Osteoblast (primary cell): ENCODE results near the gene IL37. TPM values are rescaled to one million over a fixed set of nuclear protein-coding genes. Genes with fewer than 3 reads are reported as not detected.

ENCODE experiments used
- DNase-seq: peaks from one replicate; pipeline ENCODE4 v3.0.0; 2011; ENCODE audit warnings: low spot score, mixed read lengths; ENCODE audit not compliant: insufficient read length; ENCODE audit errors: missing footprints
- H2AFZ ChIP-seq: 2 replicates; pipeline ENCODE4 v1.6.0; 2011; ENCODE audit warnings: mild to moderate bottlenecking, low read length
- H3K27ac ChIP-seq: 2 replicates; pipeline ENCODE4 v1.5.1; 2011; ENCODE audit warnings: mild to moderate bottlenecking, low read depth, low read length, moderate library complexity
- H3K27me3 ChIP-seq: 2 replicates; pipeline ENCODE4 v1.6.0; 2012; ENCODE audit warnings: mild to moderate bottlenecking, control low read depth, inconsistent platforms, low read length, moderate library complexity; ENCODE audit not compliant: insufficient read depth
- H3K36me3 ChIP-seq: 2 replicates; pipeline ENCODE4 v1.5.1; 2011; ENCODE audit warnings: mild to moderate bottlenecking, low read length, control low read depth, moderate library complexity; ENCODE audit not compliant: insufficient read depth
- H3K4me1 ChIP-seq: 2 replicates; pipeline ENCODE4 v1.5.1; 2011; ENCODE audit warnings: mild to moderate bottlenecking, low read length, control low read depth, moderate library complexity; ENCODE audit not compliant: insufficient read depth
- H3K4me2 ChIP-seq: 2 replicates; pipeline ENCODE4 v1.6.0; 2011; ENCODE audit warnings: mild to moderate bottlenecking, low read length; ENCODE audit not compliant: insufficient read depth
- H3K4me3 ChIP-seq: fragments of 200-600 bp; sonication (generic); 3 replicates; pipeline ENCODE4 v1.5.1; 2012; ENCODE audit warnings: mild to moderate bottlenecking, low read length, inconsistent platforms; ENCODE audit not compliant: insufficient read depth
- H3K79me2 ChIP-seq: 2 replicates; pipeline ENCODE4 v1.6.0; 2012; ENCODE audit warnings: mild to moderate bottlenecking, low read length, control low read depth, inconsistent platforms; ENCODE audit not compliant: insufficient read depth
- H3K9me3 ChIP-seq: 2 replicates; pipeline ENCODE4 v1.5.1; 2011; ENCODE audit warnings: low read depth, low read length, control low read depth
- H4K20me1 ChIP-seq: 2 replicates; pipeline ENCODE4 v1.6.0; 2012; ENCODE audit warnings: mild to moderate bottlenecking, low read length, control low read depth; ENCODE audit not compliant: insufficient read depth
- CTCF ChIP-seq: IDR thresholded peaks from 2 replicates; pipeline ENCODE4 v1.5.1; 2011; ENCODE audit warnings: mild to moderate bottlenecking, low read depth, low read length, moderate library complexity; ENCODE audit errors: extremely low read depth
- total RNA-seq: library from RNA; depleted of rRNA; stranded (reverse); fragments of >200 nt; gene quantifications from 2 replicates; pipeline ENCODE4 v1.2.3, GENCODE V29; 2012

IL37 gene
- total RNA-seq, 1 donor = not detected

DNA sequence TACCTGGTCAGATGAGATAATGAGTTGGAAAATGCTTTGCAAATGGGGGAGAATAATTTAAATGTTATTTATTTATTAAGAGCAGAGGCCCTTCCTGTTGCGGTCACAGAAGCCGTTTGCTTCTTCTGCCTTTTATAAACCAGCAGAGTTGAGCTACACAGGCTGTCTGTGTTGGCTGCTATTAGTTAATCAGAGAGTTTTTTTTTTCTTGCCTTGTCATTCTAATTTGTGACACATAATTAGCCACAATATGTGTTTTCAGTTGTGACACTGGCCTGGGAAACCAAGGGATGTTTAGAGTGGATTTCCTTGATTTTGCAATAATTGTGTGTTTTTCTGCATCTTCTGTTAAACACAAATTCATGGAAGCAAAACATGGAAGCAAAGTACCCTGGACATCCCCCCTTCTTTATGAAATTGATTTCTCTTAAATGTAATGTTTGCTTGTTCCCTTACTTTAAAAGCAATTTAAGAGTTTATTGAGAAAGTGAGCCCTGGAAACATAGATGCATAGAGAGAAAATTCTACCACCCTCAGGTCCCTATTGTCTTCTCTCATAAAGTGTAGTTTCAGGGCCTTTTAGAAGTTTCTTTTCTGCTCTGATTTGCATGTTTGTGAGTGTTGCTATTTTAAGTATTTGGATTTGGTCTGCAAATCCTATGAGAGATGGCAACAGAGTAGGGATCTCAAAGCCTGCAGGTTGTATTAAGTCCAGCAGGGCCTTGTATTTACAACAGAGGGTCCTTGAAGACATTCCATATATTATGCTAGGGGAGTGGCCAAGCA lies 22.8 kb upstream of the IL37 start:
- Histone ChIP-seq H2AFZ (no peak overlapping the region), H3K27ac (no peak overlapping the region), H3K4me2 (no peak overlapping the region), H3K9me3 (no peaks in the 10 kb centered on the region), H3K4me1 (no peaks in the 10 kb centered on the region), H3K79me2 (no peaks in the 10 kb centered on the region), H3K27me3 (no peaks in the 10 kb centered on the region), H4K20me1 (no peaks in the 10 kb centered on the region), H3K36me3 (no peaks in the 10 kb centered on the region), H3K4me3 (no peak overlapping the region)
- no peak for TF ChIP-seq CTCF
- peak; percentile 62 for DNase-seq

DNA sequence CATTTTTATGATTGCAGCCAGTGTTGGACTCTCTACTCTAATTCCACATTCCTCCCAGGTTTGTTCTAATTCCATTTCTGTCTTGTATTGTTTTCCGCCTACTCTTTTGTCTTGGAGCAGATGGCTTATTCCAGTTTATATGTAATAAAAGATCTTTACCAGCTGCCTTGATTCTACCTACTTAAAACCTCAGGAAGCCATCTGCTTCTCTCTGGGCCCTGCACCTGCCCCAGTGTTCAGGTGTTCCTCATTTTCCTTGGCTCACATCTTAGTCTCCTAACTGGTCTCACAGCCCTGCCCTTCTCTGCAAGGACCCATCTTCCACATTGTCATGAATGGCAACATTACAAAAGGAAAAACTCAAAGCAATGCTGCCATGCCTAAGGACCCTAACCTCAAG lies 21.0 kb upstream of the IL37 start:
- Histone ChIP-seq H2AFZ (peak overlapping the region; percentile 2), H3K27ac (no peak overlapping the region), H3K27me3 (no peaks in the 10 kb centered on the region), H3K4me1 (no peaks in the 10 kb centered on the region), H3K9me3 (no peaks in the 10 kb centered on the region), H3K36me3 (no peaks in the 10 kb centered on the region), H3K4me2 (no peak overlapping the region), H3K4me3 (no peak overlapping the region), H3K79me2 (no peaks in the 10 kb centered on the region), H4K20me1 (no peaks in the 10 kb centered on the region)
- no peak for TF ChIP-seq CTCF
- DNase-seq = no peak

- no peak for TF ChIP-seq CTCF
- H3K27ac ChIP-seq = no peak overlapping the region
- DNase-seq = no peak
These were observed 19.6 kb upstream of the IL37 start for GRCh38 chr2:112891385-112891831.

DNA sequence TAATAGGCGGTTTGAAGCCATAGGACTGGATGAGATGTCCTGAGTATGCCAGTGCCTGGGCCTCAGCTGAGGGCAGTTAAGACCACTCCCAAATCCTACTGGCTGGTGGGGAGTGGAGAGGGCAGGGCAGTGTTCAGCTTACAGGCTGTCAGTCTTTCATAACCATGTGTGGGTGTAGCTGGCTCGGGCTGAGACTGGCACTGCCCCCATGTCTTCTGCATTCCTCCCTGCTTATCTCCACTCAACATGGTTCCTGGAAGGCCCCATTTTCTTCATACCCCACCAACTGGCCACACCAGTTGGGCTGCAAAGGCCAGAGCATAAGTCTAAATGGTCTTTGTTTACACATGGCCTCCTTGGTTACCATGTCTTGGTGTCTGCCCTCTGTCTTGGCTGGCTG lies 17.2 kb upstream of the IL37 start:
- no peak for TF ChIP-seq CTCF
- Histone ChIP-seq H4K20me1 (no peaks in the 10 kb centered on the region), H3K4me1 (no peaks in the 10 kb centered on the region), H3K27me3 (no peaks in the 10 kb centered on the region), H3K36me3 (no peaks in the 10 kb centered on the region), H3K27ac (no peak overlapping the region), H3K4me2 (no peak overlapping the region), H3K9me3 (no peaks in the 10 kb centered on the region), H3K79me2 (no peaks in the 10 kb centered on the region), H3K4me3 (no peak overlapping the region), H2AFZ (no peak overlapping the region)
- no peak for DNase-seq

More at GRCh38 chr2:112891385-112891831, 19.6 kb upstream of the IL37 start:
- Histone ChIP-seq H3K4me3 (no peak overlapping the region), H3K79me2 (no peaks in the 10 kb centered on the region), H3K36me3 (no peaks in the 10 kb centered on the region), H3K27me3 (no peaks in the 10 kb centered on the region), H3K4me2 (no peak overlapping the region), H3K9me3 (no peaks in the 10 kb centered on the region), H3K4me1 (no peaks in the 10 kb centered on the region), H2AFZ (no peak overlapping the region), H4K20me1 (no peaks in the 10 kb centered on the region)
